Right cardiac atrium (tissue), 5 donors: ENCODE results near the gene EPHA6. TPM values are rescaled to one million over a fixed set of nuclear protein-coding genes. Genes with fewer than 3 reads are reported as not detected.

Source experiments
- ATAC-seq, 2 donors: fragments of 200-7000 bp; cut with Tn5 transposase; one replicate each; pipeline versions ENCODE4 v1.8.0 to v1.9.1; 2020; ENCODE audit warnings: moderate library complexity in 2 of 2, mild to moderate bottlenecking in 1 of 2
- DNase-seq, 3 donors: peaks; one replicate each; pipeline ENCODE4 v3.0.0-alpha.2; 2020
- H3K27ac ChIP-seq: one replicate; pipeline ENCODE4 v1.5.1; 2013; ENCODE audit warnings: mild to moderate bottlenecking, low read length, control low read depth, moderate library complexity
- H3K27me3 ChIP-seq: one replicate; pipeline ENCODE4 v1.6.1; 2013; ENCODE audit not compliant: control insufficient read depth, insufficient read depth
- H3K4me1 ChIP-seq: one replicate; pipeline ENCODE4 v1.6.1; 2013; ENCODE audit warnings: low read length; ENCODE audit not compliant: control insufficient read depth, insufficient read depth
- H3K4me3 ChIP-seq: one replicate; pipeline ENCODE4 v1.5.1; 2013; ENCODE audit warnings: low read length, control low read depth
- H3K9me3 ChIP-seq: one replicate; pipeline ENCODE4 v1.6.1; 2013; ENCODE audit warnings: low read length; ENCODE audit not compliant: control insufficient read depth
- WGBS: extraction: QIAGEN DNeasy Blood & Tissue Kit; methylation state at CpG from one replicate; pipeline ENCODE4 v1.1.7; 2013; 5-methylcytosine and 5-hydroxymethylcytosine counted together
- intact Hi-C, 4 donors: fragments of 100-400 bp; cut with DNase I; formaldehyde crosslinking; loops; one replicate each; pipeline versions ENCODE4 v1.11.0 to v1.14.0; 2022 to 2023
- polyA plus RNA-seq: library from polyadenylated mRNA; stranded (reverse); fragments of 200-250 nt; gene quantifications from one replicate; pipeline ENCODE4 v1.2.3, GENCODE V29; 2013
- total RNA-seq, 4 donors: library from RNA; stranded (reverse); fragmentation: NEBNext Ultra II Directional; extraction: Animal tissue kit (Norgen Biotek cat#: 25700); gene quantifications; one replicate each; pipeline ENCODE4 v1.2.1, GENCODE V29; 2021
- donor health status: healthy with polysubstance abuse.
- donor health status: DM: no; HTN: yes; CAD: no.
- donor health status: DM: no; HTN: no; CAD: no.
- donor health status: DM: no; HTN: yes; CAD: no; lungs with severe emphysema.
- donor health status: DM: yes; HTN: yes; CAD: no.

Gene EPHA6
- total and polyA plus RNA-seq, 5 donors, result 0.05 to 1.4 (median 0.59) TPM

- Histone ChIP-seq H3K9me3 (no peaks in the 10 kb centered on the region), H3K27ac (no peak overlapping the region), H3K4me3 (no peak overlapping the region), H3K27me3 (no peaks in the 10 kb centered on the region), H3K4me1 (no peaks in the 10 kb centered on the region)
- DNase-seq (no peak), ATAC-seq (no peak)
- intact Hi-C loops, result no loop called here
- WGBS, result 43% methylated on average over 2 of the region's 2 CpGs
Measured at GRCh38 chr3:96836153-96836915, 21.9 kb downstream of the EPHA6 start.

- no peaks in the 10 kb centered on the region for H3K27me3 ChIP-seq
- intact Hi-C loops, result no loop called here
- H3K4me1 ChIP-seq, result no peaks in the 10 kb centered on the region
- no peak overlapping the region for H3K4me3 ChIP-seq
- ATAC-seq, result no peak
- no peak overlapping the region for H3K27ac ChIP-seq
- no peaks in the 10 kb centered on the region for H3K9me3 ChIP-seq
- WGBS, result 26% methylated on average over 6 of the region's 6 CpGs
- DNase-seq, result no peak
Measured at GRCh38 chr3:96843505-96844203, 29.3 kb downstream of the EPHA6 start.

DNA sequence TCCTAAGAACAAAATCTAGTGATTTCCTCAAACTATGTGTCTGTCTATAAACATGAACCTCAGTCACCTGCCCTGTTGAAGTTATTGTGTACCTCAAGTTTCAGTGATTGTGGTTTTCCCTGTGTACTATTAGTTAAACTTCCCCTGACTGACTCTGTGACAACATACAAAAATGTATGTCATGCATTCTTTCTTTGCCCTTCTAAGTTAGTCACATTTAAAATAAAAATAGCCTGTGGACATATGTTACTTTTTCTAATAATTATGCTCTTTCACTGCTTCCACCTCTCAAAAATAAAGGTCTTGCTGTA is 29.8 kb downstream of the EPHA6 start:
- ATAC-seq (no peak), DNase-seq (no peak)
- H3K4me3 ChIP-seq, result no peak overlapping the region
- no peak overlapping the region for H3K27ac ChIP-seq
- H3K9me3 ChIP-seq, result no peaks in the 10 kb centered on the region
- intact Hi-C loops, result no loop called here
- no peaks in the 10 kb centered on the region for H3K27me3 ChIP-seq
- no peaks in the 10 kb centered on the region for H3K4me1 ChIP-seq

- no peak overlapping the region for H3K27ac ChIP-seq
- intact Hi-C loops, result no loop called here
- DNase-seq, result no peak
- no peak for ATAC-seq
- WGBS, result 82% methylated on average over 2 of the region's 2 CpGs
- no peaks in the 10 kb centered on the region for H3K27me3 ChIP-seq
- H3K4me3 ChIP-seq, result no peak overlapping the region
- H3K9me3 ChIP-seq, result no peaks in the 10 kb centered on the region
- no peaks in the 10 kb centered on the region for H3K4me1 ChIP-seq
Measured at GRCh38 chr3:96852849-96853248, 38.5 kb downstream of the EPHA6 start.

DNA sequence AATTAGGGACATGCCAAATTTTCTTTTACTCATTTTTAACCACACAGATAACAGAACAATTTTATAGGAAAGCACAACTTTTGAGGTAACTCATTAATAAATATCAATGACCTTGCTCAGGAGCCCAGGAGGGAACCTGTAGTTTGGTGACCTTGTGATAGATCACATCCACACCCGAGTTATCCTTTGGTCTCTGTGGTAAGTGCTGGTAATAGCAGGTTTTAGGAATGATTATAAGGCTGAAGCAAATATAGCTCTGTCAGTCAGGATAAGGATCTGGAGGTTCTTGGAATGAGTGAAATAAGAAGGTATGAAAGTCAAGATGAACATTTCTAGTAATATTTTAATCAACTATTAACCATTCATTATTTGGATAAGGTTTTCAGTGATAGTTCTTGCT is 46.5 kb downstream of the EPHA6 start:
- H3K9me3 ChIP-seq, result no peaks in the 10 kb centered on the region
- WGBS, result 70% methylated on average over 1 of the region's 1 CpG
- DNase-seq (no peak), ATAC-seq (no peak)
- no peaks in the 10 kb centered on the region for H3K4me1 ChIP-seq
- intact Hi-C loops, result loop anchor here in 1 of 4 donors (10.0 kb wide), 1 partner anchor 854 kb away; no protein-coding TSS in a partner anchor
- H3K4me3 ChIP-seq, result no peak overlapping the region
- no peak overlapping the region for H3K27ac ChIP-seq
- no peaks in the 10 kb centered on the region for H3K27me3 ChIP-seq

DNA sequence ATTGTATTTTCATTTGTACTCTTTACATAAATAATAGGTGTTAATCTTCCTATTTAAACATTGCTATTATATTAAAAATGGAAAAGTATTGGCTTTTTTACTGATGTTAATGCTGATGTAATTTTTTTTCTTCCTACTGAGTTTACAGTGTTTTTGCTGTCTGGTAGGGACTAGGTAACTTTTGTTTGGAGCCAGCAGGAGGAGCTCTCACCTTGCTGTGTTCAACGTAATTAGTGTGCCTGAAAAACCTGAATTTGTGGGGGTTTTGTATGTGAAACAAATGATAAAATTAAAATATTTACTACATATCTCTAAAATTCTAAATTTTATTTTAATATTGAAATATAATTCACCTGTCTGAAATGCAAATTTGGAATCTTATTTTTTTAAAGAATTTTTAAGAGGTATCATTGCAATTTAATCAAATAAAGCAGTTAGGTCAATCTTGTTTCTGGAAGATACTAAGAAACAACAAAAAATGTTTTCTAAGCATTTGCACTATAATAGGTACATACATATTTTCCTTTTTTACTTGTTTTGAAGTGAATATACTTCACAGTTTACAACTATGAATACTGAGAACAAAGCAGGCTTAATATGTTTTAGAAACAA is 48.8 kb downstream of the EPHA6 start:
- WGBS, result 3% methylated on average over 1 of the region's 1 CpG

GRCh38 chr3:96865605-96866004 is 51.2 kb downstream of the EPHA6 start:
- intact Hi-C loops, result loop anchor here in 2 of 4 donors (5.0 to 10.0 kb wide), 2 partner anchors 849 to 852 kb away; no protein-coding TSS in a partner anchor
- no peak overlapping the region for H3K27ac ChIP-seq
- 53% methylated on average over 2 of the region's 2 CpGs for WGBS
- H3K4me1 ChIP-seq, result no peaks in the 10 kb centered on the region
- ATAC-seq (no peak), DNase-seq (no peak)
- no peak overlapping the region for H3K4me3 ChIP-seq
- no peaks in the 10 kb centered on the region for H3K9me3 ChIP-seq
- H3K27me3 ChIP-seq, result no peaks in the 10 kb centered on the region

More for the DNA sequence above, 48.8 kb downstream of the EPHA6 start:
- no peak overlapping the region for H3K4me3 ChIP-seq
- intact Hi-C loops, result loop anchor here in 1 of 4 donors (10.0 kb wide), 1 partner anchor 852 kb away; no protein-coding TSS in a partner anchor
- DNase-seq, result no peak
- H3K9me3 ChIP-seq, result no peaks in the 10 kb centered on the region
- no peak for ATAC-seq
- no peaks in the 10 kb centered on the region for H3K27me3 ChIP-seq
- no peaks in the 10 kb centered on the region for H3K4me1 ChIP-seq
- H3K27ac ChIP-seq, result no peak overlapping the region

DNA sequence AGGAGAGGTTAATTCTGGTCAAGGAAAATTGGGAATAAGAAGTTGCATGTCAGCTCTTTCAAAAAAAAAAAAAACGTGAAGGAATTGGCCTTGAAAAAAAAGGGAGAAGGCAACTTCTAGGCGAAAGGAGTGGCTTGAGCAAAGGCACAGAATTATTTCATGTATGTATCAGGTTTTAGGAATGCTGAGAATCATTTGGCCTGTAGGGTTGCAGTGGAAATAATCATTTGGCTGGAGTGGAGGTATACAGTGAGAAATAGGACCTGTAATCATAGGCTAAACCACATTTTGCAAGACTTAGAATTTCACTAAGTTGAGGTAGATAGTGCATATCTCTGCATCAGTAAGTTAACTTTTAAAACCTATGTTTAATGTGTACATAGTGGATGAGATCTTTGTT is 54.9 kb downstream of the EPHA6 start:
- no peak for DNase-seq
- 57% methylated on average over 2 of the region's 2 CpGs for WGBS
- Histone ChIP-seq H3K4me3 (no peak overlapping the region), H3K4me1 (no peaks in the 10 kb centered on the region), H3K27ac (no peak overlapping the region), H3K9me3 (no peaks in the 10 kb centered on the region), H3K27me3 (no peaks in the 10 kb centered on the region)
- no peak for ATAC-seq
- intact Hi-C loops, result loop anchor here in 2 of 4 donors (5.0 to 10.0 kb wide), 2 partner anchors 845 to 848 kb away; no protein-coding TSS in a partner anchor

GRCh38 chr3:96877510-96877909 is 63.1 kb downstream of the EPHA6 start:
- DNase-seq (no peak), ATAC-seq (no peak)
- intact Hi-C loops, result no loop called here
- no peaks in the 10 kb centered on the region for H3K27me3 ChIP-seq
- no peak overlapping the region for H3K27ac ChIP-seq
- H3K9me3 ChIP-seq, result no peaks in the 10 kb centered on the region
- H3K4me1 ChIP-seq, result no peaks in the 10 kb centered on the region
- 90% methylated on average over 4 of the region's 4 CpGs for WGBS
- H3K4me3 ChIP-seq, result no peak overlapping the region

DNA sequence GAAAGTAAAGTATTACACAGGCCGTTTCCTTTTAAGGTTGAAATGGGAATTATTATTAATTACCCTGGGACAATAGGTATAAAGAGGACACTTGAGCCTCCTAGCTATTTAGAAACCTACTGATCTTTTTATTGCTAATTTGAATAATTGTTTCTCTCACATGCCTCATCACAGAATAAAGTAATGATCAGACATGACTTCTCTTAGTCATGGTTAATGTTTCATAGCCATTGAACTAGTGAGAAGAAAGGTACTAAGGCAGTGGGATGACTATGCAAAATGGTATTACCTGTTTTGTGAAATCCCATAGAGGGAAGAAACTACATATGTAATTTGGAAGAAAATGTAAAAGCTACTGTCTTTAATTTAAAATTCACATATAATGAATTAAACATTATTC is 85.6 kb downstream of the EPHA6 start:
- no peaks in the 10 kb centered on the region for H3K27me3 ChIP-seq
- no peaks in the 10 kb centered on the region for H3K9me3 ChIP-seq
- intact Hi-C loops, result no loop called here
- DNase-seq, result no peak
- no peak for ATAC-seq
- H3K4me1 ChIP-seq, result no peaks in the 10 kb centered on the region
- 73% methylated on average over 1 of the region's 1 CpG for WGBS
- H3K27ac ChIP-seq, result no peak overlapping the region
- H3K4me3 ChIP-seq, result no peak overlapping the region

DNA sequence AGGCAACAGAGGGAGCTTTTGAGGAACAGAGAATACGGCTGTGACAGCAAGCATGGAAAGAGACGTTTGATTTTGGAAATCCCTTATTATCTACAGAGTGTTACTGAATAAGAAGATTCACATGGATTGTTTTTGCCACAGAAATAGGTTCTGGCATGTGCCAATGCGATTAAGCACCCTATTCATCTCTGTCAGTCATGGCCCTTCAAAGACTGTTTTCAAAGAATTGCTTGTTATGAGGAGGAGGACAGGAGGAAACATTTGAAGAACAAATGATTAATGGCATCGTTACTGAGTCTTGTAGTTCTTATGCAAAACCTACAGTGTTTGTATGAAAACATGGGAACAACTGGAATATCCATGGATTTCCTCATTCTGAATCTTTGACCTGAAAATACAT is 86.2 kb downstream of the EPHA6 start:
- intact Hi-C loops, result no loop called here
- Histone ChIP-seq H3K27me3 (no peaks in the 10 kb centered on the region), H3K9me3 (no peaks in the 10 kb centered on the region), H3K4me3 (no peak overlapping the region), H3K27ac (no peak overlapping the region), H3K4me1 (no peaks in the 10 kb centered on the region)
- no peak for DNase-seq
- 48% methylated on average over 4 of the region's 4 CpGs for WGBS
- ATAC-seq, result no peak
